OCI-LY3 (cell line): ENCODE results near the gene KRT2.

ENCODE experiments used
- CTCF ChIP-seq: fragments of 200-600, 300-600 bp; sonication (generic); IDR thresholded peaks from 2 replicates; pipeline ENCODE4 v1.5.1; 2014; ENCODE audit warnings: antibody characterized with exemption, low read length, low read depth
- EZH2phosphoT487 ChIP-seq: fragments of 200-600 bp; shearing (Covaris generic); IDR thresholded peaks from 2 replicates; pipeline ENCODE4 v1.6.1; 2018; ENCODE audit warnings: antibody characterized with exemption, mixed run types, low read depth

GRCh38 chr12:52655251-52655650 is 3.2 kb upstream of the KRT2 start:
- TF ChIP-seq CTCF (no peak), EZH2phosphoT487 (no peak)
